Urothelium cell line (cell line): ENCODE results near the gene SMLR1.
A peak's percentile ranks its signal among the peaks of the same experiment; 100 is the strongest.

ENCODE experiments used
- DNase-seq: peaks from one replicate; pipeline ENCODE4 v3.0.0; 2011; ENCODE audit warnings: low spot score, mixed read lengths
- FAIRE-seq: peaks from 2 replicates; lab custom pipeline; 2011; peaks lifted over from hg19 to GRCh38; lab: Jason Lieb, UNC

The SMLR1 gene

GRCh38 chr6:130849594-130849993, 22.4 kb downstream of the SMLR1 start:
- FAIRE-seq (no peak), DNase-seq (no peak)

- no peak for FAIRE-seq
- no peak for DNase-seq
Measured at GRCh38 chr6:130851026-130851425, 23.8 kb downstream of the SMLR1 start.

- no peak for DNase-seq
- FAIRE-seq: no peak
Measured at GRCh38 chr6:130852844-130853554, 25.8 kb downstream of the SMLR1 start.

- no peak for FAIRE-seq
- no peak for DNase-seq
Measured at GRCh38 chr6:130853555-130854183, 26.5 kb downstream of the SMLR1 start.

DNA sequence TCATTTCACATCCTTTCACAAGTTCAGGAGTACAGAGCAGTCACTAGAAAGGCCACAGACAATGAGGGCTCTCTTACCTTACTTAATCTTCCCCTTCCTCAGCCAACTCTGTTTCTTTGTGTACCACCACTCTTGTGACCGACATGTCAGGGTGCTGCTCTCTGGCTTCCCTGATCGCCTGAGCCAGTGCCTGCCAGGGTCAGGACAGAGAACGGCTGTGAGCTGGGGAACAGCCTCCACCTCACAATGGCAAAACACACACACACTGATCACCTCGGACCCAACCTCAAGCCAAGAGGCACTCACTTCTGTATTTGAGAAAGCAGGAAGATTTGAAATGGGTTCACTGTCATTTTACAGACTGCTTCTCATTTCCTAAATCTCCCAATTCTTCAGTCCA, 30.8 kb downstream of the SMLR1 start:
- FAIRE-seq (no peak), DNase-seq (no peak)

DNA sequence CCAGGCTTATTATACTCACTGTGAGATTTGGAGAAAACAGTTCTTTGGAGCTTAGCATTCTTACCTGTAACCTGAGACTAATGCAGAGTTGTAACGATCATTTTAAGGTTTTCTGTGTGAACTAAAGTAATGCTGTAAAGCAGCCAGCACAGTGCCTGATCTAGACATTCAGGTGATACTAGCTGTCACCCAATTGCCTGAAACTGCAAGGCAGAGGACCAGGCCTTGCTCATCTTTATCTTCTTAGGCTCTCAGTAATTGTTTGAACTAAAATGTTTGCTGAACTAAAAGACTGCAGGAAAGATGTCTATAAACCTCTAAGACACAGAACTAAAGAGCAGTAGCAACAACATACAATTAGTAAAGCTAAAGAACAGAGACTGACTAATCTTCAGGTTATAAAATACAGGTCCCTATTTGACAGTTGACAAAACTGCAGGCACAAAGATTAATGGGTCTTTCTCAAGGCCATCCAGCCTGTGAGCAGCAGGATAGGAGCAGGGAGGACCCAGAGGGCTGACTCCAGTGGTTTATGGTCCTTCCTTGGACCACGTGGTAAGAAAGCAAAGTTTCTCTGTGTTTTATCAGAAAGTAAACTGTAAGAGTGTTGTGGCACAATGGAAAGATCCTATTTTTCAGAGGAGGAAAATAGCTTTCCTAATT, 31.4 kb downstream of the SMLR1 start:
- DNase-seq: no peak
- FAIRE-seq: no peak

GRCh38 chr6:130859161-130859867, 32.1 kb downstream of the SMLR1 start:
- FAIRE-seq (no peak), DNase-seq (no peak)

GRCh38 chr6:130862370-130862769, 35.2 kb downstream of the SMLR1 start:
- DNase-seq (no peak), FAIRE-seq (no peak)

DNA sequence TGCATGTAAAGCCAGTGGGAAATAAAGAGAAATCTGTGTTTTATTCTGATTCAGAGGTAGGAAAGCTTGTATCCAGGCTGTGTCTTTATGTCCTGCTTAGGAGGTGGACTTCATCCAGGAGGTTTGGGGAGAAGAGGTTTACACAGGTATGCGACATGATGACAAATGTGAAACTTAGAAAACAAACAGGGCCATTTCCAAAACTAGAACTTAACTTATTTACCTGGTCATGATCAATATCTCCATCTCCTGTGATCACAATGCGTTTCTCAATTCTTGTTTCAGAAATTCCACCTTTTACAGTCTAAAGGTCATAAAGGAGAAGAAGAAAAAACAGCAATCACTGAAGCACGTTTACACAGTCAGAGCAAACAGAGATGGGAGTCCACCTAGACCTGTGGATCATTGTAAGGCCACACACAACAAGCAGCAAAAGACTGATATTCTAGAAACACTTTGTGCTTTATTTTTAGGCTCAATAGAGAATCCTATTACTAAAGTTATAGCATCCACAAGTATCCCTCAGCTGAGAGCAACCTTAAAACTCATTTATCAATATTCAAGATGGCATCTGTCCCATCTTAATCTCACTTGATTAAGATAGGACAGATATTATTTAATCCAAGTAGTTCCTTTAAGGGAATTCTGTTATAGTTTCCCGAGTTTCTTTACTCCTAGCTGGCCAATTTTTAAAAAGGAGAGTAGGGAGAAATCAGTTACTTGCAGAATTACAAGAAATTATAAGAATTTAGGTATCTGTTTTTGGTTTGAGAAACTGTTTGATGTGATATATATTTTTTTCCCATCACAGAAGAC, 36.4 kb downstream of the SMLR1 start:
- FAIRE-seq: no peak
- no peak for DNase-seq

GRCh38 chr6:130864344-130864743, 37.1 kb downstream of the SMLR1 start:
- no peak for DNase-seq
- no peak for FAIRE-seq

DNA sequence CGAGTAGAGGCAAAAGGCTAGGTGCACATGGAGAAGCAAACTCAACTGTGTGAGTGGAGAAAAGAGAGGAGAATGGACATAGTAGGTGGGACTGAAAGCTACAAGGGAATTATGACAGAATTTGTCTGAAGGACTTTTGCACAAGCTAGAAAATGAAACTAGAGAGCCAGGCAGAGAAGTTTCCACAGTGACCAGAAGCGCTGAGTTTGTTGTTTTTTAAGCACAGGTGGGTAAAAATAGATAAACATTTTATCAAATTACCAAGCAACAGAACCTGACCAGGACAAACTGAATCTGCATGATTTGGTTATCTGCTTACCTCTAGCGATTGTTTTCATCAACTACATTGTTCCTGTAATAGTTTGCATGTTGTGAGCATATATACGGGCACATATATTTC, 38.6 kb downstream of the SMLR1 start:
- DNase-seq (no peak), FAIRE-seq (no peak)

DNA sequence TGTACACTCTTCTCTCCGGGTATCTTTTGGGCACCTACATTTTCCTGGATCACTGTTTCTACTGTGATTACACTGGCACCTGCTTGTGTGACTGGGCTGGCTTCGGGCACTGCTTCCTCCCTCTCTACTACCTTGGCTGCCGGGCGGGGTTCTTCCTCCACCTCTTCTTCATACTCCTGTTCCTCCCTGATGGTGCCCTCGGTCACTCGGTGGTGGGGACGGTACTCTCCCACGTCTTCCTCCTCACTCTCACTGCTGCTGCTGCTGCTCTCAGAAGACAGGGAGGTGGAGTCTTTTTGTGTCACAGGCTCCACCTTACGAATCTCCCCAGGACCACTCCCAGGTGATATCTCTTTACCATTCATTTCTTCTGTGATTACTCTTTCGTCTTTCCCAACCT, 42.5 kb downstream of the SMLR1 start:
- FAIRE-seq (no peak), DNase-seq (no peak)

DNA sequence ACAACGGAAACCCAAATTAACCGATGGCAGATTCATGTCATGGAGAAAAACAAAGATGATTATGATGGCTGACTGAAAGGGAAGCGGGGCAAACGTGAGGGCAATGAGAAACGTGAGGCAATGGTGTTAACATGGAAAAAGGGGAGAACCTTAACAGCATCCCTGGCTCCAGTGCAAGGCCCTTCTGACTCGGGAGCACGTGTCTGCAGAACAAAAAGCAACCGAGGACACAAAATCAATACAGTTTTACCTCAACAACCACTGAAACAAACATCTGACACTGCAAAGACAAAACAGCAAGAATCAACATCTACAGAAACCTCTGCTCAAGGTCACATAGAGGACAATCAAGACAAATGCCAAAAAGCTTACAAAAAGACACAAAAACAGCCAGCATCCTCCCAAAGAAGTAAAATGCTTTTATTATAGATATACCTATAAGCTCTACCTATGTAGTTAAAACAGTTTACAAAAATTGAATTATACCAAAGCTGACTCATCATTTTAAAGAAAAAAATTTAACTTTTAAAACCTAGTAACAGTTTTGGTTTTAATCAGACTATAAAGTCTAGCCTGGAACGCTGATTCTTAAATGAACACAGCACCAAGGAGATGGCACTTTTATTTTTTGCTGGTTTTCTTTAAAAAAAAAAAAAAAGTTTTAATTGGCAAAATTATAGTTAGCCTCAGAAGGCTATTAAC, 43.1 kb downstream of the SMLR1 start:
- FAIRE-seq (no peak), DNase-seq (no peak)

DNA sequence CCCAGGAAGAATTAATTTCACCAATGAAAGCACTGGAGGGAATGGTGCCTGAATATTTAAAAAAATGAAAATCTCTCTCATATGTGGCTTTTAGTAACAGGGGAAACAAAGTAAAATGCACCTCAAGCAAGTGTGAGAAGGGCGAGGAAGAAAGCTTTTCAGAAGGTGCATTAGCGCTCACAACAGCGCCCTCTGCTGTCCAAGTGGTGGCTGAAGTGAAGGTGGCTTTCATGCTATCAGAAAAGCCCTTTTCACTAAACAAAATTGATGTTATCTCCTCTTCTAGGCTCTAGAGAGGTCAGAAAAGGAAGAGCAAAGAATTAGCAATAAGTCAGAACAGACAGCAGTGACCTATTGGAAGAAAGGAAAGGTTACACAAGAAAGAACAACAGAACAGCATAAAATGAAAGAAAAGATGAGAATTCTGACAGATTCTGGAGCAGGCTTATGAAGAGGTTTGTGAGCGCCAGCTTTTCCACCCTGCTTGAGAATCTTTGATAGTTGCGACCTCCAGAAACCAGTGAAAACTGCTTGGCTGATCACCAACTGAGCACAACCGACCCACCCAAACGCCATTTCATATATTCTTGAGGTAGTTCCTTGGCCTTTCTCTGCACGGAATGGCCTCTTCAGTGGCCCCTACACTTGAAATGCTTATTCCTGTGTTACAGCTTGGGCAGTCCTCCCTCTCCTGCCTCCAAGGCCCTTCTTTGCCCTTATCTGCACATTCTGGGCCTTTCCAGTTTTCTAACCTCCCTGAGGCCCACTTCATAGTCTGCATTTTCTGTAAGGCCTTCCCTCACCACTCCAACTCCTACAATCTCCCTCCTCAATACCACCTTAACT, 45.3 kb downstream of the SMLR1 start:
- DNase-seq: peak; percentile 55
- no peak for FAIRE-seq

DNA sequence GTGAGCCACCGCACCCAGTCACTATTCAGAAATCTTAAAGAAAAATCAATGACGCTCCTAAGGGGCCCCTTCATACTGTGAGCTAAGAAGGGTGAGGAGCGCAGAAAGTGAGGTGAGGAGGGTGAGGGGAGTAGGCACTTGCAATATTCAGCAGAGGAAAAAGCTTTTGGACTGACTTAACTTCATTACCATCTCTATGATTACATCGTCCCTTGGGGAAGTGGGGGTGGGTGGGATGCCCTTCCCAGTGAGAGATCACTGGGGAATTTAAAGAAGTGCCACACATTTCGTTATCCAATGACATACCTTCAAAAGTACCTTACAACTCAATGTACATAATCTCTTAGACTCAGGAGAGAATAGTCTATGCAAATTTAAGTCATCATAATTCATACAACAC, 46.5 kb downstream of the SMLR1 start:
- FAIRE-seq (no peak), DNase-seq (no peak)

GRCh38 chr6:130879826-130880225, 52.6 kb downstream of the SMLR1 start:
- DNase-seq: no peak

DNA sequence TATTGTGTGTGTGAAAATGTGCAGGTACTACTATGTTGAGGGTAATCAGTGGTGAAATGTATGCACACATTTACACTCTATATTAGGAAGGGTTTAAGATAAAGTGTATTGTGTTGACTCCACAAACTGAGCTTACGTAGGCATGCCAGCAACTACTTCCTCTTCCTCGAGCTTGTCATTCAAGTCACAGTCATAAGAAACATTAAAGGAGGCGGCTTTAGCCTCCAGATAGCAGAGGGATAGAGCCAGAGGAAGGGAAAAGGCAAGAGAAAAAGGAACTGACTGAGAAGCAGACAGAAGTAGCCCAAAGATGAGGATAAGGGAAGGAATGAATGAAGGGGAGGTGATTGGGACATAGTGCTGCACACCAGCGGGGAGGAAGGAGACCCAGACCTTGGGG, 55.2 kb downstream of the SMLR1 start:
- no peak for FAIRE-seq

More at GRCh38 chr6:130879826-130880225, 52.6 kb downstream of the SMLR1 start:
- FAIRE-seq: no peak

GRCh38 chr6:130885392-130886192, 58.4 kb downstream of the SMLR1 start:
- DNase-seq: peak; percentile 52
- FAIRE-seq: no peak

More for the DNA sequence above, 55.2 kb downstream of the SMLR1 start:
- no peak for DNase-seq
